ENCODE results near the gene LINC00305.

The LINC00305 gene

GRCh38 chr18:64134044-64134747 is 14.7 kb downstream of the LINC00305 start:
- TF ChIP-seq TAF1 (IDR thresholded peaks at IDR 0.05; ENCODE audit: low read depth) (no peak), USF1 (IDR thresholded peaks at IDR 0.05) (no peak), TCF12 (IDR thresholded peaks at IDR 0.05; ENCODE audit: low read depth) (no peak), NFIC (IDR thresholded peaks at IDR 0.05) (no peak), EP300 (IDR thresholded peaks at IDR 0.05; ENCODE audit: borderline replicate concordance) (no peak), CREB1 (IDR thresholded peaks at IDR 0.05; ENCODE audit: low read depth) (no peak), CEBPB (IDR thresholded peaks at IDR 0.05) (no peak), ZBTB7A (IDR thresholded peaks at IDR 0.05; ENCODE audit: low read depth) (no peak), REST (IDR thresholded peaks at IDR 0.05; ENCODE audit: low read depth) (no peak), TEAD4 (IDR thresholded peaks at IDR 0.05) (no peak), RAD21 (IDR thresholded peaks at IDR 0.05; ENCODE audit: low read depth) (no peak), EGR1 (IDR thresholded peaks at IDR 0.05) (no peak), MAX (IDR thresholded peaks at IDR 0.05) (no peak), FOXM1 (IDR thresholded peaks at IDR 0.05; ENCODE audit: borderline replicate concordance, low read depth) (no peak), YY1 (IDR thresholded peaks at IDR 0.05; ENCODE audit: low read depth) (no peak)

- TF ChIP-seq TEAD4 (IDR thresholded peaks at IDR 0.05): no peak
- TF ChIP-seq YY1 (IDR thresholded peaks at IDR 0.05; ENCODE audit: low read depth): no peak
- no peak for TF ChIP-seq CEBPB (IDR thresholded peaks at IDR 0.05)
- TF ChIP-seq RAD21 (IDR thresholded peaks at IDR 0.05; ENCODE audit: low read depth): no peak
- no peak for TF ChIP-seq EP300 (IDR thresholded peaks at IDR 0.05; ENCODE audit: borderline replicate concordance)
- TF ChIP-seq ZBTB7A (IDR thresholded peaks at IDR 0.05; ENCODE audit: low read depth): no peak
- no peak for TF ChIP-seq EGR1 (IDR thresholded peaks at IDR 0.05)
- no peak for TF ChIP-seq CREB1 (IDR thresholded peaks at IDR 0.05; ENCODE audit: low read depth)
- TF ChIP-seq REST (IDR thresholded peaks at IDR 0.05; ENCODE audit: low read depth): no peak
- TF ChIP-seq TCF12 (IDR thresholded peaks at IDR 0.05; ENCODE audit: low read depth): no peak
- TF ChIP-seq FOXM1 (IDR thresholded peaks at IDR 0.05; ENCODE audit: borderline replicate concordance, low read depth): no peak
- TF ChIP-seq MAX (IDR thresholded peaks at IDR 0.05): no peak
Measured at GRCh38 chr18:64132871-64133270, 16.0 kb downstream of the LINC00305 start.

GRCh38 chr18:64131314-64131713 is 17.6 kb downstream of the LINC00305 start:
- TF ChIP-seq USF1 (IDR thresholded peaks at IDR 0.05): no peak
- TF ChIP-seq NFIC (IDR thresholded peaks at IDR 0.05): no peak
- no peak for TF ChIP-seq RAD21 (IDR thresholded peaks at IDR 0.05; ENCODE audit: low read depth)
- TF ChIP-seq EP300 (IDR thresholded peaks at IDR 0.05; ENCODE audit: borderline replicate concordance): no peak
- no peak for TF ChIP-seq TAF1 (IDR thresholded peaks at IDR 0.05; ENCODE audit: low read depth)
- TF ChIP-seq TCF12 (IDR thresholded peaks at IDR 0.05; ENCODE audit: low read depth): no peak
- TF ChIP-seq YY1 (IDR thresholded peaks at IDR 0.05; ENCODE audit: low read depth): no peak
- no peak for TF ChIP-seq CREB1 (IDR thresholded peaks at IDR 0.05; ENCODE audit: low read depth)
- no peak for TF ChIP-seq EGR1 (IDR thresholded peaks at IDR 0.05)
- TF ChIP-seq FOXM1 (IDR thresholded peaks at IDR 0.05; ENCODE audit: borderline replicate concordance, low read depth): no peak
- no peak for TF ChIP-seq ZBTB7A (IDR thresholded peaks at IDR 0.05; ENCODE audit: low read depth)
- no peak for TF ChIP-seq MAX (IDR thresholded peaks at IDR 0.05)
- TF ChIP-seq CEBPB (IDR thresholded peaks at IDR 0.05): no peak
- TF ChIP-seq REST (IDR thresholded peaks at IDR 0.05; ENCODE audit: low read depth): no peak

GRCh38 chr18:64127172-64127571 is 21.7 kb downstream of the LINC00305 start:
- TF ChIP-seq YY1 (IDR thresholded peaks at IDR 0.05; ENCODE audit: low read depth) (no peak), EP300 (IDR thresholded peaks at IDR 0.05; ENCODE audit: borderline replicate concordance) (no peak), REST (IDR thresholded peaks at IDR 0.05; ENCODE audit: low read depth) (no peak), USF1 (IDR thresholded peaks at IDR 0.05) (no peak), TEAD4 (IDR thresholded peaks at IDR 0.05) (no peak), EGR1 (IDR thresholded peaks at IDR 0.05) (no peak), CREB1 (IDR thresholded peaks at IDR 0.05; ENCODE audit: low read depth) (no peak), MAX (IDR thresholded peaks at IDR 0.05) (no peak), ZBTB7A (IDR thresholded peaks at IDR 0.05; ENCODE audit: low read depth) (no peak), CEBPB (IDR thresholded peaks at IDR 0.05) (no peak)
